PC-9 (cell line): ENCODE data around the gene GALNT9. TPM values are rescaled to one million over a fixed set of nuclear protein-coding genes. Genes with fewer than 3 reads are reported as not detected.

ENCODE experiments used
- BruUV-seq: library from RNA; stranded (reverse); fragments of 400-500 nt; replicated peaks from 2 replicates; lab custom pipeline; 2021; lab: Mats Ljungman, UMichigan
- CTCF ChIA-PET: fragments of 300-600 bp; sonication (Branson Sonifier 250); formaldehyde crosslinking; loops from one replicate; lab custom pipeline; 2022; ENCODE audit warnings: antibody characterized with exemption; lab: Charles Lee
- POLR2A ChIA-PET: fragments of 300-600 bp; sonication (Branson Sonifier 250); formaldehyde crosslinking; loops from one replicate; lab custom pipeline; 2022; ENCODE audit warnings: antibody characterized with exemption; ENCODE audit not compliant: unreplicated experiment; lab: Charles Lee
- DNase-seq, 2 experiments: peaks; one replicate each; pipeline versions ENCODE4 v3.0.0 to v3.0.0-alpha.2; 2015 to 2022; ENCODE audit warnings: mixed read lengths in 1 of 2
- H2AFZ ChIP-seq: fragments of 200-600 bp; sonication (generic); 2 replicates; pipeline ENCODE4 v1.8.1; 2017; ENCODE audit warnings: antibody characterized with exemption
- H3F3A ChIP-seq: fragments of 200-600 bp; sonication (generic); 2 replicates; pipeline ENCODE4 v1.8.1; 2017; ENCODE audit warnings: antibody characterized with exemption, mild to moderate bottlenecking, low read depth; ENCODE audit not compliant: insufficient read depth
- H3K27ac ChIP-seq: fragments of 200-600 bp; sonication (generic); 2 replicates; pipeline ENCODE4 v1.6.1; 2016; ENCODE audit warnings: mixed run types
- H3K27me3 ChIP-seq: fragments of 200-600 bp; sonication (generic); 2 replicates; pipeline ENCODE4 v1.6.1; 2016; ENCODE audit warnings: low read depth, mixed run types; ENCODE audit not compliant: insufficient read depth
- H3K36me3 ChIP-seq: fragments of 200-600 bp; sonication (generic); 2 replicates; pipeline ENCODE4 v1.6.1; 2016; ENCODE audit warnings: low read depth, mixed run types
- H3K4me1 ChIP-seq: fragments of 200-600 bp; sonication (generic); replicated peaks from 2 replicates; pipeline ENCODE4 v1.6.1; 2016; ENCODE audit warnings: mixed run types; ENCODE audit not compliant: insufficient read depth
- H3K4me2 ChIP-seq: fragments of 200-600 bp; sonication (generic); 2 replicates; pipeline ENCODE4 v1.6.1; 2017; ENCODE audit warnings: mixed run types
- H3K4me3 ChIP-seq: fragments of 200-600 bp; sonication (generic); 2 replicates; pipeline ENCODE4 v1.6.1; 2016; ENCODE audit warnings: mixed run types
- H3K79me2 ChIP-seq: fragments of 200-600 bp; sonication (generic); 2 replicates; pipeline ENCODE4 v1.6.1; 2017; ENCODE audit warnings: low read depth, mixed run types
- H3K9me2 ChIP-seq: fragments of 200-600 bp; sonication (generic); 2 replicates; pipeline ENCODE4 v1.8.1; 2017; ENCODE audit warnings: mild to moderate bottlenecking; ENCODE audit not compliant: insufficient read depth
- H3K9me3 ChIP-seq: fragments of 200-600 bp; sonication (generic); 2 replicates; pipeline ENCODE4 v1.8.1; 2016; ENCODE audit warnings: low read depth; ENCODE audit not compliant: insufficient read depth
- H4K20me1 ChIP-seq: fragments of 200-600 bp; sonication (generic); 2 replicates; pipeline ENCODE4 v1.8.1; 2017; ENCODE audit not compliant: insufficient read depth
- EZH2 ChIP-seq: fragments of 200-600 bp; sonication (generic); IDR thresholded peaks from 2 replicates; pipeline ENCODE4 v1.8.0; 2017; ENCODE audit warnings: antibody characterized with exemption, low read depth
- intact Hi-C: fragments of 100-400 bp; cut with micrococcal nuclease; formaldehyde crosslinking; loops from one replicate; pipeline ENCODE4 v1.10.0; 2022; ENCODE audit not compliant: unreplicated experiment
- total RNA-seq: library from RNA; stranded (reverse); gene quantifications from 2 replicates; pipeline ENCODE4 v1.2.3, GENCODE V29; 2021
- TF ChIP-seq, protein P1 (sequence below): fragments of 200-600 bp; sonication (generic); conservative IDR thresholded peaks from 2 replicates; pipeline ENCODE4 v1.6.1; 2017; ENCODE audit warnings: mixed run types, antibody characterized with exemption, mild to moderate bottlenecking, moderate library complexity

GALNT9 gene
- total RNA-seq, 1 experiment from 2014 or later: 11.2 TPM

GRCh38 chr12:132190012-132190755 is 139.2 kb downstream of the GALNT9 start:
- Histone ChIP-seq H4K20me1 (no peaks in the 10 kb centered on the region), H3K9me2 (no peaks in the 10 kb centered on the region), H3K36me3 (no peaks in the 10 kb centered on the region), H3F3A (no peaks in the 10 kb centered on the region), H3K4me2 (0 out of 2 replicates have a peak overlapping the region, but pooled peaks have one; percentile 16), H3K9me3 (no peaks in the 10 kb centered on the region), H3K27ac (no peak overlapping the region), H3K79me2 (no peaks in the 10 kb centered on the region), H3K27me3 (peaks cover 100% of the 10 kb centered on the region), H3K4me3 (no peak overlapping the region), H3K4me1 (no peaks in the 10 kb centered on the region), H2AFZ (no peak overlapping the region)
- TSS peak; percentile 59 for BruUV-seq
- DNase-seq: no peak
- ChIA-PET CTCF (no interaction called here), POLR2A (no interaction called here)
- TF ChIP-seq EZH2: no peak
- TF ChIP-seq, protein P1, sequence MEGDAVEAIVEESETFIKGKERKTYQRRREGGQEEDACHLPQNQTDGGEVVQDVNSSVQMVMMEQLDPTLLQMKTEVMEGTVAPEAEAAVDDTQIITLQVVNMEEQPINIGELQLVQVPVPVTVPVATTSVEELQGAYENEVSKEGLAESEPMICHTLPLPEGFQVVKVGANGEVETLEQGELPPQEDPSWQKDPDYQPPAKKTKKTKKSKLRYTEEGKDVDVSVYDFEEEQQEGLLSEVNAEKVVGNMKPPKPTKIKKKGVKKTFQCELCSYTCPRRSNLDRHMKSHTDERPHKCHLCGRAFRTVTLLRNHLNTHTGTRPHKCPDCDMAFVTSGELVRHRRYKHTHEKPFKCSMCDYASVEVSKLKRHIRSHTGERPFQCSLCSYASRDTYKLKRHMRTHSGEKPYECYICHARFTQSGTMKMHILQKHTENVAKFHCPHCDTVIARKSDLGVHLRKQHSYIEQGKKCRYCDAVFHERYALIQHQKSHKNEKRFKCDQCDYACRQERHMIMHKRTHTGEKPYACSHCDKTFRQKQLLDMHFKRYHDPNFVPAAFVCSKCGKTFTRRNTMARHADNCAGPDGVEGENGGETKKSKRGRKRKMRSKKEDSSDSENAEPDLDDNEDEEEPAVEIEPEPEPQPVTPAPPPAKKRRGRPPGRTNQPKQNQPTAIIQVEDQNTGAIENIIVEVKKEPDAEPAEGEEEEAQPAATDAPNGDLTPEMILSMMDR: no peak
- intact Hi-C loops: no loop called here

DNA sequence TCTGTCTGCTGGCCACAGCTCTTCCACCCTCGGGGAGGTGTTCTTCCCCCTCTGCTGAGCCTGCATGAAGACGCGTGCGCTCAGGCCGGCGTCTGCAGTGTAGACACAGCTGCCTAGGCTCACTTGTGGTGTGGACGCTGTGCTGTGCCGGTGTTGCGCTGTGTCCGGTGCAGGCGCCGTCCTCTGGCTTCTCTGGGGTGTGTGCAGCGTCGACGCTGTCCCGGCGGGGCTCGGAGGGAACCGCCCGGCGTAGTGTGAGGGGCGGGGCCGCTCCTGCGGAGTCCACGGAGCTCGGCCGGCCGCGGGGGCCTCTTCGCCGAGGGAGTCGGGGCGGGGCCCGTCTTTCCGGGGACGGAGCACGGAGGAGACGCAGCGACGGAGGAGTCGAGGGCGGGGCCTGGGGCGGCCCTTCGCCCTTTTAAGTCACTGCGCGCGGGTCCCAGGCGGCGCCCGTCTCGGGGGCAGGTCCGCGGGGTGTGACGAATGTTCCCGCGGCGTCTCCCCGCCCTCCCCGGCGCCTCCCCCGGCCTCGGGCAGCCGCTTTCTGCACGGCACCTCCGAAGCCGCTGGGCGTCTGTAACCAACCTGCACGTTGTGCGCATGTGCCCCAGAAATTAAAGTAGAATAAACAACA is 139.9 kb downstream of the GALNT9 start:
- POLR2A ChIA-PET: interaction anchor here (0.6 kb wide), 1 partner anchor 241 kb away, joined by 4 read pairs; no protein-coding TSS in a partner anchor
- Histone ChIP-seq H3F3A (no peaks in the 10 kb centered on the region), H3K9me3 (no peaks in the 10 kb centered on the region), H3K27ac (no peak overlapping the region), H2AFZ (no peak overlapping the region), H4K20me1 (no peaks in the 10 kb centered on the region), H3K36me3 (no peaks in the 10 kb centered on the region), H3K27me3 (peaks cover 100% of the 10 kb centered on the region), H3K4me3 (no peak overlapping the region), H3K79me2 (no peaks in the 10 kb centered on the region), H3K4me1 (no peaks in the 10 kb centered on the region), H3K4me2 (0 out of 2 replicates have a peak overlapping the region, but pooled peaks have one; percentile 16), H3K9me2 (no peaks in the 10 kb centered on the region)
- TF ChIP-seq, protein P1: no peak
- TF ChIP-seq EZH2: no peak
- intact Hi-C loops: no loop called here
- no TSS peak for BruUV-seq
- DNase-seq: peak in 1 of 2 experiments; percentile 92
- CTCF ChIA-PET: interaction anchor here (0.6 kb wide), 1 partner anchor 241 kb away, joined by 3 read pairs; no protein-coding TSS in a partner anchor

DNA sequence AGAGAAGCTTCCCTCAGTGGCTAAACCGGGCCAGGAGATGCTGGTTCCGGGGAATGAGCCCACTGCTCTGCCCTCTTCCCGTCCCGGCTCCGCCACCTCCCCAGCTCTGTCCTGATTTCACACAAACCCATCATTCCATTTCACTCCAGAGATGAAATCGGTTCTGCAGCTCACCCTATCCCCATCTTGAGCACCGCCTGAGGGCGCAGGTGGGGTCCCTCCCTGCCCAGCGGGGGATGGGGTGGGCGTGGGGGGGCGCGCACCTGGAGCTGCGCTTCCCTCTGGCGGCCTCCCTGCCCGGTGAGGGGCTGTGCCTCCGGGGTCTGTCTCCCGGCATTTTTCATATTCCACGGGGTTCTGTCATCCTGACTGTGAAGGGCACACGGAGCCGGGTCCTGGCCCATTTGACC is 140.5 kb downstream of the GALNT9 start:
- H3K9me3 ChIP-seq: no peaks in the 10 kb centered on the region
- H3K4me1 ChIP-seq: no peaks in the 10 kb centered on the region
- no peak for DNase-seq
- no peak for TF ChIP-seq EZH2
- TF ChIP-seq, protein P1: no peak
- no peak overlapping the region for H2AFZ ChIP-seq
- no peak overlapping the region for H3K4me2 ChIP-seq
- ChIA-PET CTCF (interaction anchor here (0.6 kb wide), 1 partner anchor 241 kb away, joined by 3 read pairs; no protein-coding TSS in a partner anchor), POLR2A (interaction anchor here (0.6 kb wide), 1 partner anchor 240 kb away, joined by 4 read pairs; no protein-coding TSS in a partner anchor)
- intact Hi-C loops: no loop called here
- H3K27me3 ChIP-seq: peaks cover 100% of the 10 kb centered on the region
- no peaks in the 10 kb centered on the region for H3F3A ChIP-seq
- no peak overlapping the region for H3K27ac ChIP-seq
- H3K9me2 ChIP-seq: no peaks in the 10 kb centered on the region
- no peaks in the 10 kb centered on the region for H4K20me1 ChIP-seq
- H3K36me3 ChIP-seq: no peaks in the 10 kb centered on the region
- H3K4me3 ChIP-seq: no peak overlapping the region
- BruUV-seq: no TSS peak
- H3K79me2 ChIP-seq: no peaks in the 10 kb centered on the region
